Fibroblast of lung (primary cell): ENCODE data around the gene EPHA1. TPM values are rescaled to one million over a fixed set of nuclear protein-coding genes. Genes with fewer than 3 reads are reported as not detected.

Source experiments
- DNase-seq, 2 donors: peaks; one replicate each; pipeline versions ENCODE4 v3.0.0 to v3.0.0-alpha.2; 2010; ENCODE audit warnings: low read depth in 2 of 2
- H2AFZ ChIP-seq: 2 replicates; pipeline ENCODE4 v1.5.1; 2012; ENCODE audit warnings: low read length, control low read depth, inconsistent platforms
- H3K27ac ChIP-seq: 2 replicates; pipeline ENCODE4 v1.5.1; 2011; ENCODE audit warnings: low read length, control low read depth; ENCODE audit not compliant: insufficient read depth
- H3K27me3 ChIP-seq: 2 replicates; pipeline ENCODE4 v1.5.1; 2011; ENCODE audit warnings: mild to moderate bottlenecking, low read length; ENCODE audit not compliant: control insufficient read depth, insufficient read depth
- H3K36me3 ChIP-seq: 2 replicates; pipeline ENCODE4 v1.5.1; 2011; ENCODE audit warnings: low read length; ENCODE audit not compliant: control insufficient read depth, insufficient read depth
- H3K4me1 ChIP-seq: 2 replicates; pipeline ENCODE4 v1.5.1; 2011; ENCODE audit warnings: low read length; ENCODE audit not compliant: control insufficient read depth, insufficient read depth; ENCODE audit errors: extremely low read depth
- H3K4me2 ChIP-seq: 2 replicates; pipeline ENCODE4 v1.5.1; 2011; ENCODE audit warnings: low read length, control low read depth; ENCODE audit not compliant: insufficient read depth; ENCODE audit errors: extremely low read depth
- H3K4me3 ChIP-seq, 4 experiments: fragments of 200-600 bp in 1 of 4; sonication (generic) in 1 of 4; replicated peaks in 1 of 4; 2 replicates each; pipeline ENCODE4 v1.5.1; 2011 to 2016; ENCODE audit warnings: low read length in 4 of 4, low read depth in 3 of 4, mild to moderate bottlenecking in 3 of 4, control low read depth in 2 of 4, inconsistent platforms in 1 of 4, mixed read lengths in 1 of 4; ENCODE audit not compliant: insufficient read depth in 1 of 4; ENCODE audit errors: control extremely low read depth in 1 of 4
- H3K79me2 ChIP-seq: 2 replicates; pipeline ENCODE4 v1.5.1; 2012; ENCODE audit warnings: mild to moderate bottlenecking, low read length, inconsistent platforms; ENCODE audit not compliant: control insufficient read depth, insufficient read depth
- H3K9ac ChIP-seq: 2 replicates; pipeline ENCODE4 v1.5.1; 2011; ENCODE audit warnings: mild to moderate bottlenecking, low read length, control low read depth; ENCODE audit not compliant: insufficient read depth
- H3K9me3 ChIP-seq: 2 replicates; pipeline ENCODE4 v1.5.1; 2012; ENCODE audit warnings: low read depth, low read length; ENCODE audit not compliant: control insufficient read depth, insufficient read depth
- H4K20me1 ChIP-seq: 2 replicates; pipeline ENCODE4 v1.5.1; 2011; ENCODE audit warnings: low read length; ENCODE audit not compliant: control insufficient read depth, insufficient read depth; ENCODE audit errors: extremely low read depth
- CTCF ChIP-seq, 2 donors: IDR thresholded peaks in 1 of 2; conservative IDR thresholded peaks in 1 of 2; 1 replicate in 1 of 2; 2 replicates in 1 of 2; pipeline ENCODE4 v1.5.1; 2011 to 2012; ENCODE audit warnings: low read length in 2 of 2, control low read depth in 1 of 2, inconsistent platforms in 1 of 2, low read depth in 1 of 2, mild to moderate bottlenecking in 1 of 2
- EZH2 ChIP-seq: IDR thresholded peaks from 2 replicates; pipeline ENCODE4 v1.5.1; 2012; ENCODE audit warnings: low read length, control low read depth, mild to moderate bottlenecking; ENCODE audit errors: missing control alignments
- polyA plus RNA-seq, 2 donors: library from polyadenylated mRNA; depleted of rRNA in 1 of 2; stranded (reverse) in 1 of 2; unstranded in 1 of 2; fragments of >200 nt; gene quantifications; 2 replicates each; pipeline ENCODE4 v1.2.1, GENCODE V29; 2011 to 2012; ENCODE audit warnings: missing spikeins in 1 of 2
- total RNA-seq: library from RNA; depleted of rRNA; stranded (reverse); fragments of >200 nt; gene quantifications from 2 replicates; pipeline ENCODE4 v1.2.1, GENCODE V29; 2014

The EPHA1 gene
- total and polyA plus RNA-seq, 2 donors (not counting 1 experiment from before 2014, with no cell fraction given) = under 0.01 to 0.09 TPM

GRCh38 chr7:143352531-143353002, 56.1 kb downstream of the EPHA1 start:
- DNase-seq = no peak
- H3K9me3 ChIP-seq = no peaks in the 10 kb centered on the region

DNA sequence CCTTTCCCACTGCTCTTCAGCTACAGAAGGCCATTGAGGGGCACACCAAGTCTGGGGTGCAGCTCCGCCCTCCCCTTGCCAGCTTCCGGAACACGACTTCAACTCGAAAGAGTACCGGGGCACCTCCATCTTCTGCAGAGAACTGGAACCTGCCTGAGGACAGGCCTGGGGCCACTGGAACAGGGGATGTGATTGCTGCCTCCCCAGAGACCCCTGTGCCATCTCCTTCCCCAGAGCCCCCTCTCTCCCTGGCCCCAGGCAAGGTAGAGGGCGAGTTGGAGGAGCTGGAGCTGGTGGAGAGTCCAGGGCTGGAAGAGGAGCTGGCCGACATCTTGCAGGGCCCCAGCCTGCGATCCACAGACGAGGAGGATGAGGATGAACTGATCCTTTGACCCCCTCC, 57.1 kb downstream of the EPHA1 start:
- Histone ChIP-seq H3K4me1 (no peaks in the 10 kb centered on the region), H3K4me3 (no peak overlapping the region), H2AFZ (no peak overlapping the region), H3K9me3 (no peaks in the 10 kb centered on the region), H3K27me3 (peaks cover 30% of the 10 kb centered on the region), H3K4me2 (no peak overlapping the region), H3K9ac (no peak overlapping the region), H3K36me3 (no peaks in the 10 kb centered on the region), H4K20me1 (no peaks in the 10 kb centered on the region), H3K79me2 (no peaks in the 10 kb centered on the region), H3K27ac (no peak overlapping the region)
- no peak for DNase-seq
- TF ChIP-seq CTCF (conservative IDR thresholded peaks at IDR 0.05 in 1 of 2, IDR thresholded peaks at IDR 0.05 in 1 of 2; ENCODE audit: low read depth in 1 of 2, low read length in 2 of 2) = no peak

More at GRCh38 chr7:143352531-143353002, 56.1 kb downstream of the EPHA1 start:
- Histone ChIP-seq H3K27ac (no peak overlapping the region), H3K4me1 (no peaks in the 10 kb centered on the region), H3K27me3 (peaks cover 23% of the 10 kb centered on the region), H3K9ac (no peak overlapping the region), H3K79me2 (no peaks in the 10 kb centered on the region), H3K4me3 (no peak overlapping the region), H4K20me1 (no peaks in the 10 kb centered on the region), H3K36me3 (no peaks in the 10 kb centered on the region), H2AFZ (no peak overlapping the region), H3K4me2 (no peak overlapping the region)
- TF ChIP-seq CTCF (conservative IDR thresholded peaks at IDR 0.05 in 1 of 2, IDR thresholded peaks at IDR 0.05 in 1 of 2; ENCODE audit: low read depth in 1 of 2, low read length in 2 of 2) (no peak), EZH2 (no peak)

- H2AFZ ChIP-seq = no peak overlapping the region
- H3K79me2 ChIP-seq = no peaks in the 10 kb centered on the region
- H3K4me1 ChIP-seq = no peaks in the 10 kb centered on the region
- no peak overlapping the region for H3K27ac ChIP-seq
- no peak for TF ChIP-seq EZH2
- no peak for TF ChIP-seq CTCF (conservative IDR thresholded peaks at IDR 0.05 in 1 of 2, IDR thresholded peaks at IDR 0.05 in 1 of 2; ENCODE audit: low read depth in 1 of 2, low read length in 2 of 2)
- no peaks in the 10 kb centered on the region for H4K20me1 ChIP-seq
- H3K4me2 ChIP-seq = no peak overlapping the region
- no peak overlapping the region for H3K9ac ChIP-seq
- H3K4me3 ChIP-seq = no peak overlapping the region
- peak in 1 of 2 donors; percentile 18 for DNase-seq
- H3K27me3 ChIP-seq = peaks cover 30% of the 10 kb centered on the region
- H3K36me3 ChIP-seq = no peaks in the 10 kb centered on the region
- no peaks in the 10 kb centered on the region for H3K9me3 ChIP-seq
These were observed 57.6 kb downstream of the EPHA1 start for GRCh38 chr7:143351060-143351459.
